OCI-LY1 (cell line): ENCODE results near the gene DNAJB7.

Source experiments
- CTCF ChIP-seq: fragments of 200-600 bp; sonication (generic), shearing (Covaris generic); IDR thresholded peaks from 2 replicates; pipeline ENCODE4 v1.5.1; 2017; ENCODE audit warnings: mild to moderate bottlenecking, antibody characterized with exemption, low read length, moderate library complexity, mixed read lengths
- EZH2 ChIP-seq: fragments of 200-600 bp; sonication (generic), shearing (Covaris generic); IDR thresholded peaks from 2 replicates; pipeline ENCODE4 v1.8.0; 2017; ENCODE audit warnings: borderline replicate concordance, mixed run types, mild to moderate bottlenecking, antibody characterized with exemption, low read length, moderate library complexity, mixed read lengths

- TF ChIP-seq CTCF (no peak), EZH2 (no peak)
These were observed at the start of gene DNAJB7 for GRCh38 chr22:40862013-40862412.
